GM12878 (cell line): ENCODE results near the gene KMO. TPM values are rescaled to one million over a fixed set of nuclear protein-coding genes. Genes with fewer than 3 reads are reported as not detected.

ENCODE experiments used
- ATAC-seq: fragments of 200-7000 bp; cut with Tn5 transposase; 3 replicates; pipeline ENCODE4 v1.9.1; 2020; ENCODE audit warnings: mild to moderate bottlenecking, moderate library complexity
- BruUV-seq: library from RNA; stranded (reverse); fragments of 400-500 nt; replicated peaks from 2 replicates; lab custom pipeline; 2021; lab: Mats Ljungman, UMichigan
- CTCF ChIA-PET: fragments of 300-600 bp; sonication (Branson Sonifier 250); formaldehyde crosslinking; extraction: SDS; loops from one replicate; lab custom pipeline; 2021; ENCODE audit warnings: inconsistent platforms; lab: Yijun Ruan, JAX
- POLR2A ChIA-PET: fragments of 350-600 bp; formaldehyde crosslinking; extraction: SDS; loops from one replicate; lab custom pipeline; 2021; ENCODE audit warnings: inconsistent platforms; lab: Charles Lee
- RAD21 ChIA-PET: fragments of 300-600 bp; sonication (Branson Sonifier 250); formaldehyde crosslinking; loops from one replicate; lab custom pipeline; 2023; ENCODE audit warnings: antibody characterized with exemption; ENCODE audit not compliant: unreplicated experiment; lab: Charles Lee
- SMC1A ChIA-PET: fragments of 300-600 bp; sonication (Branson Sonifier 250); formaldehyde crosslinking; loops from one replicate; lab custom pipeline; 2023; ENCODE audit not compliant: unreplicated experiment, uncharacterized antibody; lab: Charles Lee
- DNase-seq: peaks from one replicate; pipeline ENCODE4 v3.0.0-alpha.2; 2011; ENCODE audit warnings: low read depth, low spot score
- FAIRE-seq: peaks from 3 replicates; lab custom pipeline; 2011; peaks lifted over from hg19 to GRCh38; lab: Jason Lieb, UNC
- H2AFZ ChIP-seq: 2 replicates; pipeline ENCODE4 v1.6.0; 2011; ENCODE audit warnings: low read depth, low read length, control low read depth; ENCODE audit not compliant: control insufficient read depth
- H3K27ac ChIP-seq: 2 replicates; pipeline ENCODE4 v1.5.1; 2011; ENCODE audit warnings: control low read depth; ENCODE audit not compliant: control insufficient read depth, insufficient read depth
- H3K27me3 ChIP-seq, 2 experiments: replicated peaks in 1 of 2; 2 replicates each; pipeline versions ENCODE4 v1.6.0 to v1.6.1; 2011; ENCODE audit warnings: low read length in 1 of 2; ENCODE audit not compliant: control insufficient read depth in 2 of 2, insufficient read depth in 2 of 2
- H3K36me3 ChIP-seq, 2 experiments: 2 replicates each; pipeline ENCODE4 v1.5.1; 2011; ENCODE audit warnings: low read length in 1 of 2; ENCODE audit not compliant: control insufficient read depth in 2 of 2, insufficient read depth in 2 of 2
- H3K4me1 ChIP-seq: 2 replicates; pipeline ENCODE4 v1.6.1; 2011; ENCODE audit warnings: mild to moderate bottlenecking, low read length, moderate library complexity, mixed read lengths; ENCODE audit not compliant: control insufficient read depth, insufficient read depth
- H3K4me2 ChIP-seq: 2 replicates; pipeline ENCODE4 v1.6.0; 2011; ENCODE audit warnings: control low read depth; ENCODE audit not compliant: control insufficient read depth, insufficient read depth
- H3K4me3 ChIP-seq: fragments of 200-600 bp; sonication (generic); 2 replicates; pipeline ENCODE4 v1.5.1; 2016
- H3K79me2 ChIP-seq: 2 replicates; pipeline ENCODE4 v1.6.0; 2011; ENCODE audit warnings: low read length; ENCODE audit not compliant: control insufficient read depth, insufficient read depth
- H3K9ac ChIP-seq: 2 replicates; pipeline ENCODE4 v1.8.0; 2011; ENCODE audit warnings: low read length, control low read depth, mixed read lengths; ENCODE audit not compliant: control insufficient read depth, insufficient read depth
- H3K9me3 ChIP-seq: replicated peaks from 3 replicates; pipeline ENCODE4 v1.5.1; 2011; ENCODE audit warnings: mild to moderate bottlenecking, low read length; ENCODE audit not compliant: control insufficient read depth, insufficient read depth
- H4K20me1 ChIP-seq: 2 replicates; pipeline ENCODE4 v1.6.0; 2011; ENCODE audit not compliant: control insufficient read depth, insufficient read depth
- MYB ChIP-seq: fragments of 150-350 bp; IDR thresholded peaks from 2 replicates; pipeline ENCODE4 v1.6.1; 2014; ENCODE audit warnings: mild to moderate bottlenecking, low read depth, low read length, borderline replicate concordance
- PKNOX1 ChIP-seq: fragments of 450-650 bp; IDR thresholded peaks from 2 replicates; pipeline ENCODE4 v1.6.1; 2016; ENCODE audit warnings: mild to moderate bottlenecking
- POLR2AphosphoS5 ChIP-seq: IDR thresholded peaks from 2 replicates; pipeline ENCODE4 v1.6.1; 2011; ENCODE audit warnings: mild to moderate bottlenecking, low read length, inconsistent platforms
- RAD21 ChIP-seq: IDR thresholded peaks from 2 replicates; pipeline ENCODE4 v1.6.1; 2011; ENCODE audit warnings: mild to moderate bottlenecking, low read depth, low read length, moderate library complexity; ENCODE audit not compliant: insufficient read depth
- RB1 ChIP-seq: fragments of 450-650 bp; formaldehyde crosslinking; IDR thresholded peaks from 2 replicates; pipeline ENCODE4 v1.6.1; 2017; ENCODE audit warnings: mild to moderate bottlenecking, borderline replicate concordance
- SIX5 ChIP-seq: IDR thresholded peaks from 2 replicates; pipeline ENCODE4 v1.6.1; 2011; ENCODE audit warnings: mild to moderate bottlenecking, low read depth, low read length, moderate library complexity; ENCODE audit not compliant: severe bottlenecking
- SPI1 ChIP-seq: IDR thresholded peaks from 2 replicates; pipeline ENCODE4 v1.6.1; 2011; ENCODE audit warnings: low read depth, mild to moderate bottlenecking, low read length, moderate library complexity, borderline replicate concordance; ENCODE audit not compliant: insufficient read depth
- ZBTB4 ChIP-seq: fragments of 450-650 bp; formaldehyde crosslinking; IDR thresholded peaks from 2 replicates; pipeline ENCODE4 v1.4.0; 2022; ENCODE audit warnings: mild to moderate bottlenecking, moderate library complexity
- ZNF384 ChIP-seq: IDR thresholded peaks from 2 replicates; pipeline ENCODE4 v1.6.1; 2012; ENCODE audit warnings: low read depth, mild to moderate bottlenecking, low read length, improper control_type of control experiment, borderline replicate concordance
- WGBS: methylation state at CpG from one replicate; pipeline ENCODE4 v1.1.6; 2016; ENCODE audit warnings: low lambda C conversion rate; ENCODE audit not compliant: insufficient replicate concordance, insufficient coverage; ENCODE audit errors: missing lambda C conversion rate; 5-methylcytosine and 5-hydroxymethylcytosine counted together
- in situ Hi-C: fragments of 300-500 bp; cut with MboI; formaldehyde crosslinking; loops from 9 replicates; pipeline ENCODE4 v1.14.3; 2018; ENCODE audit warnings: mixed read lengths
- intact Hi-C: fragments of 100-400 bp; cut with micrococcal nuclease; formaldehyde crosslinking; loops from one replicate; pipeline ENCODE4 v1.14.2; 2022; ENCODE audit not compliant: unreplicated experiment
- polyA plus RNA-seq, 11 experiments: library from polyadenylated mRNA; depleted of rRNA in 4 of 11; unstranded in 6 of 11; stranded (reverse) in 5 of 11; fragments of >200 nt; fragmentation: Nextera tagmentation in 4 of 11; fragmentation: Illumina TruSeq in 1 of 11; extraction: Ambion mirVana in 4 of 11; extraction: Trizol in 1 of 11; gene quantifications; 1 replicate in 1 of 11; 2 replicates in 10 of 11; pipeline versions ENCODE4 v1.2.1 to v1.2.3, GENCODE V29; 2011 to 2016; ENCODE audit warnings: inconsistent platforms in 2 of 11, missing spikeins in 2 of 11, low read depth in 1 of 11
- total RNA-seq, 4 experiments: library from RNA; depleted of rRNA in 3 of 4; stranded (reverse); fragments of >200 nt in 3 of 4; fragmentation: Illumina TruSeq in 1 of 4; extraction: Trizol in 1 of 4; gene quantifications; 2 replicates each; pipeline versions ENCODE4 v1.2.1 to v1.2.3, GENCODE V29; 2013 to 2021

Gene KMO
- total and polyA plus RNA-seq, 10 of the 15 experiments (the other 5 are each of a cell fraction or from before 2014, with no cell fraction given) = 0.68 to 5.9 (median 1.5) TPM

- H3K4me2 ChIP-seq = no peak overlapping the region
- ATAC-seq (no peak), FAIRE-seq (no peak), DNase-seq (no peak)
- 88% methylated on average over 8 of the region's 8 CpGs for WGBS
- in situ Hi-C loops (loop anchor here (10.0 kb wide), 1 partner anchor 379 kb away; the partner anchor contains the start of gene MAP1LC3C), intact Hi-C loops (loop anchor here (10.0 kb wide), 1 partner anchor 881 kb away; no protein-coding TSS in a partner anchor)
- H3K79me2 ChIP-seq = no peaks in the 10 kb centered on the region
- ChIA-PET RAD21 (no interaction called here), SMC1A (interaction anchor here (1.3 kb wide), 1 partner anchor 65 kb away, joined by 3 read pairs; no protein-coding TSS in a partner anchor), CTCF (interaction anchor here (1.2 to 1.3 kb wide), 2 partner anchors 11 to 83 kb away, joined by 3 to 4 read pairs; partner anchors contain the start of gene KMO), POLR2A (interaction anchor here (0.6 kb wide), 1 partner anchor 896 kb away, joined by 7 read pairs; no protein-coding TSS in a partner anchor)
- no peak overlapping the region for H3K27ac ChIP-seq
- no TSS peak for BruUV-seq
- H3K4me1 ChIP-seq = no peaks in the 10 kb centered on the region
- H3K4me3 ChIP-seq = no peak overlapping the region
- no peaks in the 10 kb centered on the region for H4K20me1 ChIP-seq
- H3K36me3 ChIP-seq = no peaks in the 10 kb centered on the region
- no peaks in the 10 kb centered on the region for H3K9me3 ChIP-seq
- no peaks in the 10 kb centered on the region for H3K27me3 ChIP-seq
- H3K9ac ChIP-seq = no peak overlapping the region
- no peak overlapping the region for H2AFZ ChIP-seq
- no peak for TF ChIP-seq ZBTB4 (CRISPR knock-in tag)
- TF ChIP-seq SIX5 = no peak
- no peak for TF ChIP-seq RB1
- TF ChIP-seq PKNOX1 = no peak
- TF ChIP-seq SPI1 = no peak
- no peak for TF ChIP-seq RAD21
- no peak for TF ChIP-seq POLR2AphosphoS5
- no peak for TF ChIP-seq ZNF384
- no peak for TF ChIP-seq MYB
Measured at GRCh38 chr1:241615043-241615974, 83.1 kb downstream of the KMO start.
